ENCODE measurements around the gene PKD2.
"Not testable (repeated sequence)": the region's sequence is repeated elsewhere in the genome, so short reads cannot be mapped to it uniquely, and the experiment has no call there.

Gene PKD2

DNA sequence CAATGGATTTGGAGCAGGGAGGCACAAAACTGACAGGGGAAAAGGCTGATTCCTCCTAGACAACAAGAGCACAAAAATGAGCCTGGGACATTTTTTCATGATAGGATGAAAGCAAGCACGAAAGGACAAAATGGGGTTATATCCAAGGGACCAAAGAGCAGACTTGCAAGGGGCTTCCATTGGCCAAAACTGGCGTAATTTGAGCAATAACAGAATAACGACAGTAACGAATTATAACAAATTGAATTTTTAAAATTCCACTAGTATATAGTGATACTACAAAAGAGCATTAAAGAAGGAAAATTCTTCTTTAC lies 21.6 kb upstream of the PKD2 start:
- TF ChIP-seq, protein P1, sequence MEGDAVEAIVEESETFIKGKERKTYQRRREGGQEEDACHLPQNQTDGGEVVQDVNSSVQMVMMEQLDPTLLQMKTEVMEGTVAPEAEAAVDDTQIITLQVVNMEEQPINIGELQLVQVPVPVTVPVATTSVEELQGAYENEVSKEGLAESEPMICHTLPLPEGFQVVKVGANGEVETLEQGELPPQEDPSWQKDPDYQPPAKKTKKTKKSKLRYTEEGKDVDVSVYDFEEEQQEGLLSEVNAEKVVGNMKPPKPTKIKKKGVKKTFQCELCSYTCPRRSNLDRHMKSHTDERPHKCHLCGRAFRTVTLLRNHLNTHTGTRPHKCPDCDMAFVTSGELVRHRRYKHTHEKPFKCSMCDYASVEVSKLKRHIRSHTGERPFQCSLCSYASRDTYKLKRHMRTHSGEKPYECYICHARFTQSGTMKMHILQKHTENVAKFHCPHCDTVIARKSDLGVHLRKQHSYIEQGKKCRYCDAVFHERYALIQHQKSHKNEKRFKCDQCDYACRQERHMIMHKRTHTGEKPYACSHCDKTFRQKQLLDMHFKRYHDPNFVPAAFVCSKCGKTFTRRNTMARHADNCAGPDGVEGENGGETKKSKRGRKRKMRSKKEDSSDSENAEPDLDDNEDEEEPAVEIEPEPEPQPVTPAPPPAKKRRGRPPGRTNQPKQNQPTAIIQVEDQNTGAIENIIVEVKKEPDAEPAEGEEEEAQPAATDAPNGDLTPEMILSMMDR (IDR thresholded peaks at IDR 0.05; ENCODE audit: low read depth, low read length, missing control alignments), result no peak
- H3K4me3 ChIP-seq (ENCODE audit: low read depth, low read length), result no peak overlapping the region
- no peak for DNase-seq (ENCODE audit: low read depth)

DNA sequence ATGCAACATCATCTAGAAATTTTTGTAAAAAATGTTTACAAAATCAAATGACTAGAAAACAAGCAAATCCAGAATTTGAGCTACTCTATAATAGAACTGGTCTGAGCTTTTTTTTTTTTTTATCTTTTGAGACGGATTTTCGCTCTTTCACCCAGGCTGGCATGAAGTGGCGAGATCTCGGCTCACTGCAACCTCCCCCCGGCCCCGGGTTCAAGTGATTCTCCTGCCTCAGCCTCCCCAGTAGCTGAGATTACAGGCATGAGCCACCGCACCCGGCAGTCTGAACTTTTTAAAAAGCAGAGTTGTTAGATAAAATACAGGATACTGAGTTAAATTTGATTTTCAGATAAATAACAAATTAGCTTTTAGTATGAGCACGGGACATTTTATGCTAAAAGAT lies 20.9 kb upstream of the PKD2 start:
- no peak overlapping the region for H3K4me3 ChIP-seq (ENCODE audit: low read depth, low read length)
- no peak for DNase-seq (ENCODE audit: low read depth)
- TF ChIP-seq, protein P1 (IDR thresholded peaks at IDR 0.05; ENCODE audit: low read depth, low read length, missing control alignments), result no peak

DNA sequence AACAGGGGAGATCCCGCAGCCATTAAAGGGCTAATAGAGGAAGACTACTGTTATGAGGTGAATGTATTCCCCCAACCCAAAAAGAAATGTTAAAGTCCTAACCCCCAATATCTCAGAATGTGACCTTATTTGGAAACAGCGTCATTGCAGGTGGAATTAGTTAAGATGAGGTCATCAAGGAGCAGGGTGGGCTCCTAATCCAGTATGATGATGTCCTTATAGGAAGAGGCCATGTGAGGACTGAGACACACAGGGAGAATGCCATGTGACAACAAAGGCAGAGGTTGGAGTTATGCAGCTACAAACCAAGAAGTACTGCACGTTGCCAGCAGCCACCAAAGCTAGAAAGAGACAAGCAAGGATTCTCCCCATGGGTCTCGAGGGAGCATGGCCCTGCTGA lies 17.7 kb upstream of the PKD2 start:
- DNase-seq (ENCODE audit: low read depth), result no peak
- no peak overlapping the region for H3K4me3 ChIP-seq (ENCODE audit: low read depth, low read length)
- TF ChIP-seq, protein P1 (IDR thresholded peaks at IDR 0.05; ENCODE audit: low read depth, low read length, missing control alignments), result no peak

DNA sequence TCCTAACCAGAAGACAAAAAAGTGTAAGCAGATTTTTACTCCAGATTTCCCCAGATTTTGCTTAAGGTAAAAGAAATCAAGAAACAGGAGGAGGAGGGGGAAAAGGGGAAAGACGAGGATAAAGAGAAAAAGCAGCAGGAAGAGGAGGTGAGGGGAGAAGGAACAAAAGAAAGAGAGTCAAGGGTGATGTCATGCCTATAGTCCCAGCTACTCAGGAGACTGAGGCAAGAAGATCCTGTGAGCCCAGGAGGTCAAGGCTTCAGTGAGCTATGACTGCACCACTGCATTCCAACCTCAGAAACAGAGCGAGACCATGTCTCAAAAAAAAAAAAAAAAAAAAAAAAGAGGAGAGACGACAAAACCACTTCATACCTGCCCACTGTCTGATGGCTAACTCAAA lies 12.0 kb upstream of the PKD2 start:
- TF ChIP-seq, protein P1 (IDR thresholded peaks at IDR 0.05; ENCODE audit: low read depth, low read length, missing control alignments), result no peak

DNA sequence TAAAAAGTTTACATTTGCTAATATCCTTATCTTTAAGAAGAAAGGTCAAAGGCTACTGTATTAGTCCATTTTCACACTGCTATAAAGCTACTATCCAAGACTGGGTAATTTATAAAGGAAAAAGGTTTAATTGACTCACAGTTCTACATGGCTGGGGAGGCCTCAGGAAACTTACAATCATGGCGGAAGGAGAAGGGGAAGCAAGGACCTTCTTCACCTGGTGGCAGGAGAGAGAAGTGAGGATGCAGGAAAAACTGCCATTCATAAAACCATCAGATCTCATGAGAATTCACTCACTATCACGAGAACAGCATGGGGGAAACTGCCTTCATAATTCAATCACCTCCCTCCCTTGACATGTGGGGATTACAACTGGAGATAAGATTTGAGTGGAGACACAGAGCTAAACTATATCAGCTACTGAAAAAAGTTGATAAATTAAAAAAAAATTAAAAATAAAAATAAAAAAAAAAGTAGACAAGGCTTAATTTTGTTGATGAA lies 8.2 kb upstream of the PKD2 start:
- DNase-seq (ENCODE audit: low read depth), result not testable (repeated sequence)

More for the DNA sequence above, 12.0 kb upstream of the PKD2 start:
- no peak for DNase-seq (ENCODE audit: low read depth)
- no peak overlapping the region for H3K4me3 ChIP-seq (ENCODE audit: low read depth, low read length)

DNA sequence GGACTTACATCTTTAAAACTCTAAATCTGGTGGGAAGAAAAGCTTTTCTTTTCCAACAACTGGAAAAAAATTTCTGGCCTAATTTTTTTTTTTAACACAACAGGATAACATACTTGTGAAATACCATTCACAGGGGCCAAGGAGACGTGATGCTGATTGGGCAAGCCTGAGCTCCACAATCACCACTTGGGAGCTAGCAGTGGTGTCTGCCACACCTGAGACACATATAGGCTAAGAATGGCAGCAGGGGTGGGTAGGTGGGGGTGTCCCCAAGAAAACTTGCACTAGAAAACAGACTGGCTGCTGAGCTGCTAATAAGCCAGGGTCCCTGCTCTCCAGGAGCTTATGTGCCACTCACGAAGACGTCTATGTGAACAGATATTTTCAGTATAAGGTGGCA lies 5.6 kb upstream of the PKD2 start:
- no peak for DNase-seq (ENCODE audit: low read depth)
- no peak overlapping the region for H3K4me3 ChIP-seq (ENCODE audit: low read depth, low read length)
- TF ChIP-seq, protein P1 (IDR thresholded peaks at IDR 0.05; ENCODE audit: low read depth, low read length, missing control alignments), result no peak

More for the DNA sequence above, 8.2 kb upstream of the PKD2 start:
- H3K4me3 ChIP-seq (ENCODE audit: low read depth, low read length), result not testable (repeated sequence)

DNA sequence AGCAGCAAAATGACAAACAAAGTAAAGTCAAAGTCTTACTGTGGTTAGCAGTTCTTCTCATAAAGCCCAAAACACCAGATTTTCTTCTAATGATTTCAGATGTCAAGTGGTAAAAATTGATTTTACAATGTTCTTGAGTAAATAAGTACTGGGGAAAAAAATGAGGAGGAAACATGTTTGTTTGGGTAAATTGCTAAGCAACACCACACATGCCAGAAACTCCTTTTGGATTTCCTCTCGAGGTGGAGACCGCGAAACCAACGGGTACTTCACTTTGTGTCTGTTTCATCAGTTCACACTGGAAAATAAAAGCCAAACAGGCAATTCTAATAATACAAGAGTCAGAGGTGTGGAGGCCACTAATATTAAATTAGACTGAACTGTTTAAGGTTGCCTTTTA lies 4.6 kb upstream of the PKD2 start:
- H3K4me3 ChIP-seq (ENCODE audit: low read depth, low read length), result no peak overlapping the region
- no peak for DNase-seq (ENCODE audit: low read depth)
- TF ChIP-seq, protein P1 (IDR thresholded peaks at IDR 0.05; ENCODE audit: low read depth, low read length, missing control alignments), result no peak

DNA sequence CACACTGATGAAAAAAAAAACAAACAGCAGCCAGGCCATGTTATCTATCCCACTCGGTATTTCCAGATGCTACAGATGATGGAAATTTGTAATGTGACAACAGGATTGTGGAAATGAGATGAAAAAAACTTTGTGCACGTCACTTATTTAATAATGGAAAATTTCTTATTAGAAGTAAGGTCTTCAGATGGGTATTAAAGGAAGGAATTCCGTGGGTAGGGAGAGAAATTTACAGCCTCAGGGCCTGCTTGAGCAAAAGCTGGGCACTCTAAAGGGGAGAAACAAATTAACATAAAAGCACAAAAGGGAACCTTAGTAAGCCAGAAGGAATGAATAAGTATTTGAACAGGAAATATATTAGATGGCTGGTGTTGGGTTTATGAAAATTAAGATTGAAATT lies 4.2 kb upstream of the PKD2 start:
- DNase-seq (ENCODE audit: low read depth), result no peak
- TF ChIP-seq, protein P1 (IDR thresholded peaks at IDR 0.05; ENCODE audit: low read depth, low read length, missing control alignments), result no peak
- H3K4me3 ChIP-seq (ENCODE audit: low read depth, low read length), result no peak overlapping the region
